NCI-H2196 treated with DMSO at 0.1 percent for 48 hours (cell line): ENCODE results near the gene LCN15.
A peak's percentile ranks its signal among the peaks of the same experiment; 100 is the strongest.

ENCODE experiments used
- DNase-seq: peaks from one replicate; lab custom pipeline; 2025; ENCODE audit not compliant: unreplicated experiment; lab: John Stamatoyannopoulos, UW

Gene LCN15

GRCh38 chr9:136741883-136742571 is 22.3 kb downstream of the LCN15 start:
- DNase-seq, result no peak

GRCh38 chr9:136740971-136741882 is 23.1 kb downstream of the LCN15 start:
- no peak for DNase-seq

- no peak for DNase-seq
These were observed 23.8 kb downstream of the LCN15 start for GRCh38 chr9:136740491-136740890.

GRCh38 chr9:136740069-136740468 is 24.2 kb downstream of the LCN15 start:
- no peak for DNase-seq

GRCh38 chr9:136739509-136739908 is 24.8 kb downstream of the LCN15 start:
- DNase-seq, result no peak

GRCh38 chr9:136738960-136739359 is 25.4 kb downstream of the LCN15 start:
- DNase-seq, result no peak

- DNase-seq, result no peak
These were observed 28.4 kb downstream of the LCN15 start for GRCh38 chr9:136735812-136736480.

- DNase-seq, result no peak
These were observed 29.4 kb downstream of the LCN15 start for GRCh38 chr9:136734837-136735496.

GRCh38 chr9:136733611-136734010 is 30.7 kb downstream of the LCN15 start:
- no peak for DNase-seq

GRCh38 chr9:136732444-136733178 is 31.7 kb downstream of the LCN15 start:
- no peak for DNase-seq

- no peak for DNase-seq
These were observed 34.4 kb downstream of the LCN15 start for GRCh38 chr9:136729926-136730325.

- no peak for DNase-seq
These were observed 35.2 kb downstream of the LCN15 start for GRCh38 chr9:136729144-136729543.

- no peak for DNase-seq
These were observed 35.7 kb downstream of the LCN15 start for GRCh38 chr9:136728548-136729123.

GRCh38 chr9:136728080-136728547 is 36.2 kb downstream of the LCN15 start:
- peak; percentile 64 for DNase-seq

GRCh38 chr9:136726631-136727191 is 37.6 kb downstream of the LCN15 start:
- no peak for DNase-seq

- DNase-seq, result no peak
These were observed 38.2 kb downstream of the LCN15 start for GRCh38 chr9:136726118-136726517.

GRCh38 chr9:136725612-136726011 is 38.7 kb downstream of the LCN15 start:
- DNase-seq, result no peak

- DNase-seq, result no peak
These were observed 39.5 kb downstream of the LCN15 start for GRCh38 chr9:136724772-136725171.

GRCh38 chr9:136723989-136724388 is 40.3 kb downstream of the LCN15 start:
- DNase-seq, result no peak
